Cortex of kidney (tissue), 1 donor: ENCODE measurements around the gene GPR141.

Source experiments
- DNase-seq: peaks from one replicate; lab custom pipeline; 2025; lab: John Stamatoyannopoulos, UW

GPR141 gene

GRCh38 chr7:37732253-37732652 lies 48.7 kb downstream of the GPR141 start:
- no peak for DNase-seq

- DNase-seq = no peak
These were observed 49.3 kb downstream of the GPR141 start for GRCh38 chr7:37732888-37733287.

- no peak for DNase-seq
These were observed 51.6 kb downstream of the GPR141 start for GRCh38 chr7:37735196-37735595.

- no peak for DNase-seq
These were observed 54.8 kb downstream of the GPR141 start for GRCh38 chr7:37738321-37738720.

GRCh38 chr7:37740398-37740797 lies 56.8 kb downstream of the GPR141 start:
- DNase-seq = no peak

- DNase-seq = no peak
These were observed 58.2 kb downstream of the GPR141 start for GRCh38 chr7:37741776-37742175.

GRCh38 chr7:37751096-37751495 lies 67.5 kb downstream of the GPR141 start:
- DNase-seq = no peak

GRCh38 chr7:37753398-37754050 lies 70.0 kb downstream of the GPR141 start:
- DNase-seq = no peak

GRCh38 chr7:37756797-37757551 lies 73.4 kb downstream of the GPR141 start:
- no peak for DNase-seq

GRCh38 chr7:37757563-37757962 lies 74.0 kb downstream of the GPR141 start:
- DNase-seq = no peak

GRCh38 chr7:37758501-37759045 lies 75.0 kb downstream of the GPR141 start:
- DNase-seq = no peak

- no peak for DNase-seq
These were observed 76.0 kb downstream of the GPR141 start for GRCh38 chr7:37759526-37759925.

- no peak for DNase-seq
These were observed 81.9 kb downstream of the GPR141 start for GRCh38 chr7:37765421-37765829.

GRCh38 chr7:37765872-37766525 lies 82.4 kb downstream of the GPR141 start:
- no peak for DNase-seq

- no peak for DNase-seq
These were observed 85.0 kb downstream of the GPR141 start for GRCh38 chr7:37768611-37769010.

GRCh38 chr7:37769291-37769690 lies 85.7 kb downstream of the GPR141 start:
- no peak for DNase-seq

GRCh38 chr7:37769726-37770125 lies 86.2 kb downstream of the GPR141 start:
- DNase-seq = no peak

GRCh38 chr7:37770838-37771237 lies 87.3 kb downstream of the GPR141 start:
- no peak for DNase-seq

- DNase-seq = no peak
These were observed 87.8 kb downstream of the GPR141 start for GRCh38 chr7:37771342-37771741.

- DNase-seq = no peak
These were observed 88.2 kb downstream of the GPR141 start for GRCh38 chr7:37771801-37772200.

- no peak for DNase-seq
These were observed 92.4 kb downstream of the GPR141 start for GRCh38 chr7:37775921-37776320.

GRCh38 chr7:37781156-37781555 lies 97.6 kb downstream of the GPR141 start:
- no peak for DNase-seq

- DNase-seq = no peak
These were observed 98.6 kb downstream of the GPR141 start for GRCh38 chr7:37782166-37782565.
